Glutamatergic neuron (in vitro differentiated cells): ENCODE results near the gene IGLL5. TPM values are rescaled to one million over a fixed set of nuclear protein-coding genes. Genes with fewer than 3 reads are reported as not detected.

Experiments used
- DNase-seq: peaks from one replicate; pipeline ENCODE4 v3.0.0; 2022
- H3K27ac Mint-ChIP-seq: one replicate; pipeline ENCODE4 v1.8.0; 2020; ENCODE audit warnings: mild to moderate bottlenecking, mixed read lengths, inconsistent platforms; ENCODE audit not compliant: unreplicated experiment
- H3K27me3 Mint-ChIP-seq: one replicate; pipeline ENCODE4 v1.8.0; 2020; ENCODE audit warnings: mild to moderate bottlenecking, moderate library complexity, mixed read lengths, inconsistent platforms; ENCODE audit not compliant: unreplicated experiment
- H3K36me3 Mint-ChIP-seq: one replicate; pipeline ENCODE4 v1.8.0; 2020; ENCODE audit warnings: mild to moderate bottlenecking, mixed read lengths, inconsistent platforms; ENCODE audit not compliant: unreplicated experiment
- H3K4me1 Mint-ChIP-seq: one replicate; pipeline ENCODE4 v1.8.0; 2020; ENCODE audit warnings: mild to moderate bottlenecking, low read depth, mixed read lengths, inconsistent platforms; ENCODE audit not compliant: unreplicated experiment
- H3K4me3 Mint-ChIP-seq: one replicate; pipeline ENCODE4 v1.8.0; 2020; ENCODE audit warnings: mild to moderate bottlenecking, mixed read lengths, inconsistent platforms; ENCODE audit not compliant: unreplicated experiment
- H3K9me3 Mint-ChIP-seq: one replicate; pipeline ENCODE4 v1.8.0; 2020; ENCODE audit warnings: mild to moderate bottlenecking, moderate library complexity, mixed read lengths, inconsistent platforms; ENCODE audit not compliant: unreplicated experiment
- total RNA-seq: library from RNA; stranded (reverse); fragmentation: NEBNext Ultra II Directional; extraction: Animal tissue kit (Norgen Biotek cat#: 25700); gene quantifications from one replicate; pipeline ENCODE4 v1.2.1, GENCODE V29; 2021; ENCODE audit not compliant: unreplicated experiment
- TF ChIP-seq, protein P1 (sequence below): fragments of 200-600 bp; sonication (generic); IDR thresholded peaks from one replicate; pipeline ENCODE4 v1.5.0; 2021; ENCODE audit not compliant: partially characterized antibody, unreplicated experiment

Gene IGLL5
- total RNA-seq, 1 donor from 2014 or later = not detected

DNA sequence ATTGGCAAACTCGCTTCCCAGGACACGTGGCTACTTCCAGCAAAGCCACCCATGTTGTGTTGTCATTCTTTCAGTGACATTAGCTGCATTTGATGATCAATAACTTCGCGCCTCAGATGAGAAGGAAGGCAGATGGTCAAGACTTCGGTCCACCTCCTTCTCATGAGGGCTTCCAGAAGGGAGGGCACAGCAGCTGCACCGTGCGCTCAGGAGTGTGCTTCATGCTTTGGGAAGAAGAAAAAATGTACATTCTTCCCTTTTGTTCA lies 25.3 kb downstream of the IGLL5 start:
- peaks cover 13% of the 10 kb centered on the region for H3K27me3 Mint-ChIP-seq
- TF ChIP-seq, protein P1, sequence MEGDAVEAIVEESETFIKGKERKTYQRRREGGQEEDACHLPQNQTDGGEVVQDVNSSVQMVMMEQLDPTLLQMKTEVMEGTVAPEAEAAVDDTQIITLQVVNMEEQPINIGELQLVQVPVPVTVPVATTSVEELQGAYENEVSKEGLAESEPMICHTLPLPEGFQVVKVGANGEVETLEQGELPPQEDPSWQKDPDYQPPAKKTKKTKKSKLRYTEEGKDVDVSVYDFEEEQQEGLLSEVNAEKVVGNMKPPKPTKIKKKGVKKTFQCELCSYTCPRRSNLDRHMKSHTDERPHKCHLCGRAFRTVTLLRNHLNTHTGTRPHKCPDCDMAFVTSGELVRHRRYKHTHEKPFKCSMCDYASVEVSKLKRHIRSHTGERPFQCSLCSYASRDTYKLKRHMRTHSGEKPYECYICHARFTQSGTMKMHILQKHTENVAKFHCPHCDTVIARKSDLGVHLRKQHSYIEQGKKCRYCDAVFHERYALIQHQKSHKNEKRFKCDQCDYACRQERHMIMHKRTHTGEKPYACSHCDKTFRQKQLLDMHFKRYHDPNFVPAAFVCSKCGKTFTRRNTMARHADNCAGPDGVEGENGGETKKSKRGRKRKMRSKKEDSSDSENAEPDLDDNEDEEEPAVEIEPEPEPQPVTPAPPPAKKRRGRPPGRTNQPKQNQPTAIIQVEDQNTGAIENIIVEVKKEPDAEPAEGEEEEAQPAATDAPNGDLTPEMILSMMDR = no peak
- DNase-seq = no peak
- H3K9me3 Mint-ChIP-seq = peaks cover 4% of the 10 kb centered on the region
- no peaks in the 10 kb centered on the region for H3K36me3 Mint-ChIP-seq
- no peak overlapping the region for H3K4me3 Mint-ChIP-seq
- H3K27ac Mint-ChIP-seq = no peak overlapping the region
- no peaks in the 10 kb centered on the region for H3K4me1 Mint-ChIP-seq

DNA sequence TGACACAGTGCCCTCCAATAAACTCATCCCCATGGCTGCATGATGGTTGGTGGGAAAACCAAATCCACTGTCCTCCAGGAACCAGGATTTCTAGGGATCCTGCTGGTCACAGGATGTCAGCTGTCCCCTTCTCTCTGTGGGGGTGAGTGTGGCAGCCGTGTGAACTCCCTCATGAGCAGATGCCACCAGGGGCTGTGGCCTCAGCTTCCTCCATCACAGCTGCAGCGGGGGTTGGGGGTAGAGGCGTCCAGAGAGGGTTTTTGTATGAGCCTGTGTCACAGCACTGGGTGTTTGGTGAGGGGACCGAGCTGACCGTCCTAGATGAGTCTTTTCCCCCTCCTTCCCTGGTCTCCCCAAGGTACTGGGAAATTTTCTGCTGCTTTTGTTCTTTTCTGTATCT lies 26.4 kb downstream of the IGLL5 start:
- Mint-ChIP-seq H3K27ac (no peak overlapping the region), H3K36me3 (no peaks in the 10 kb centered on the region), H3K9me3 (peaks cover 2% of the 10 kb centered on the region), H3K4me3 (no peak overlapping the region), H3K27me3 (peaks cover 10% of the 10 kb centered on the region), H3K4me1 (no peaks in the 10 kb centered on the region)
- TF ChIP-seq, protein P1 = no peak
- no peak for DNase-seq

GRCh38 chr22:22914726-22915669 lies 27.4 kb downstream of the IGLL5 start:
- Mint-ChIP-seq H3K27me3 (peaks cover 10% of the 10 kb centered on the region), H3K36me3 (no peaks in the 10 kb centered on the region), H3K27ac (no peak overlapping the region), H3K9me3 (peaks cover 2% of the 10 kb centered on the region), H3K4me1 (no peaks in the 10 kb centered on the region), H3K4me3 (no peak overlapping the region)
- TF ChIP-seq, protein P1 = no peak
- no peak for DNase-seq

GRCh38 chr22:22915670-22916035 lies 28.0 kb downstream of the IGLL5 start:
- no peak overlapping the region for H3K4me3 Mint-ChIP-seq

More at GRCh38 chr22:22915670-22916035, 28.0 kb downstream of the IGLL5 start:
- Mint-ChIP-seq H3K4me1 (no peaks in the 10 kb centered on the region), H3K27ac (no peak overlapping the region), H3K36me3 (no peaks in the 10 kb centered on the region), H3K27me3 (peaks cover 10% of the 10 kb centered on the region), H3K9me3 (peaks cover 2% of the 10 kb centered on the region)
- DNase-seq = no peak
- TF ChIP-seq, protein P1 = no peak
